ENCODE data around the gene RHOJ. TPM values are rescaled to one million over a fixed set of nuclear protein-coding genes. Genes with fewer than 3 reads are reported as not detected.

Gene RHOJ
- total and polyA plus RNA-seq, 4 donors: 1.0 to 1.7 (median 1.2) TPM

- DNase-seq (ENCODE audit: low spot score): no peak
- no peak overlapping the region for H3K27ac ChIP-seq (ENCODE audit: low read depth in 1 of 2, low read length in 2 of 2)
- H3K27me3 ChIP-seq (ENCODE audit: control insufficient read depth in 4 of 4, insufficient read depth in 4 of 4, low read length in 3 of 4): peaks cover 0 to 3% (median 0%) of the 10 kb centered on the region in 4 donors
- no peak overlapping the region for H3K4me3 ChIP-seq (ENCODE audit: low read depth in 1 of 3, low read length in 3 of 3)
- TF ChIP-seq GABPA (IDR thresholded peaks at IDR 0.05 in 1 of 2, conservative IDR thresholded peaks at IDR 0.05 in 1 of 2) (no peak), NR2F2 (IDR thresholded peaks at IDR 0.05) (no peak), SP1 (IDR thresholded peaks at IDR 0.05) (no peak), RXRA (IDR thresholded peaks at IDR 0.05) (no peak), HNF4A (conservative IDR thresholded peaks at IDR 0.05) (no peak), JUND (IDR thresholded peaks at IDR 0.05) (no peak), TAF1 (conservative IDR thresholded peaks at IDR 0.05) (no peak), HNF4G (IDR thresholded peaks at IDR 0.05) (no peak), ZBTB33 (IDR thresholded peaks at IDR 0.05) (no peak), FOXA2 (IDR thresholded peaks at IDR 0.05) (no peak)
- TF ChIP-seq, protein P1, sequence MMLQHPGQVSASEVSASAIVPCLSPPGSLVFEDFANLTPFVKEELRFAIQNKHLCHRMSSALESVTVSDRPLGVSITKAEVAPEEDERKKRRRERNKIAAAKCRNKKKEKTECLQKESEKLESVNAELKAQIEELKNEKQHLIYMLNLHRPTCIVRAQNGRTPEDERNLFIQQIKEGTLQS (IDR thresholded peaks at IDR 0.05): no peak
- no peaks in the 10 kb centered on the region for H3K9me3 ChIP-seq (ENCODE audit: control insufficient read depth in 4 of 4, low read length in 3 of 4)
- 0% methylated on average over 1 of the region's 1 CpG for WGBS
- H3K9ac ChIP-seq (ENCODE audit: low read depth in 1 of 2, low read length in 2 of 2): no peak overlapping the region
- no peaks in the 10 kb centered on the region for H3K36me3 ChIP-seq (ENCODE audit: control insufficient read depth in 4 of 4, insufficient read depth in 3 of 4, low read depth in 1 of 4, low read length in 3 of 4)
- H3K4me1 ChIP-seq (ENCODE audit: control insufficient read depth in 4 of 4, insufficient read depth in 4 of 4, low read length in 3 of 4): no peaks in the 10 kb centered on the region
Observed at GRCh38 chr14:63210812-63211211, 6.6 kb downstream of the RHOJ start.

- no peaks in the 10 kb centered on the region for H3K4me1 ChIP-seq (ENCODE audit: control insufficient read depth in 4 of 4, insufficient read depth in 4 of 4, low read length in 3 of 4)
- TF ChIP-seq HNF4G (IDR thresholded peaks at IDR 0.05) (no peak), ZBTB33 (IDR thresholded peaks at IDR 0.05) (no peak), FOXA2 (IDR thresholded peaks at IDR 0.05) (no peak), EGR1 (IDR thresholded peaks at IDR 0.05; ENCODE audit: low read depth in 2 of 2) (no peak), HNF4A (conservative IDR thresholded peaks at IDR 0.05) (no peak), NR2F2 (IDR thresholded peaks at IDR 0.05) (no peak), YY1 (IDR thresholded peaks at IDR 0.05) (no peak), TAF1 (conservative IDR thresholded peaks at IDR 0.05) (no peak), FOXA1 (IDR thresholded peaks at IDR 0.05) (no peak)
- TF ChIP-seq, protein P1 (IDR thresholded peaks at IDR 0.05): no peak
Observed at GRCh38 chr14:63212209-63212608, 8.0 kb downstream of the RHOJ start.

More at GRCh38 chr14:63212209-63212608, 8.0 kb downstream of the RHOJ start:
- no peak overlapping the region for H3K9ac ChIP-seq (ENCODE audit: low read depth in 1 of 2, low read length in 2 of 2)
- H3K27ac ChIP-seq (ENCODE audit: low read depth in 1 of 2, low read length in 2 of 2): no peak overlapping the region
- H3K4me3 ChIP-seq (ENCODE audit: low read depth in 1 of 3, low read length in 3 of 3): no peak overlapping the region
- DNase-seq (ENCODE audit: low spot score): no peak
- peaks cover 0 to 3% (median 0%) of the 10 kb centered on the region in 4 donors for H3K27me3 ChIP-seq (ENCODE audit: control insufficient read depth in 4 of 4, insufficient read depth in 4 of 4, low read length in 3 of 4)
- WGBS: 68% methylated on average over 2 of the region's 2 CpGs
- H3K9me3 ChIP-seq (ENCODE audit: control insufficient read depth in 4 of 4, low read length in 3 of 4): no peaks in the 10 kb centered on the region
- no peaks in the 10 kb centered on the region for H3K36me3 ChIP-seq (ENCODE audit: control insufficient read depth in 4 of 4, insufficient read depth in 3 of 4, low read depth in 1 of 4, low read length in 3 of 4)

Data from liver (tissue), 9 donors.